Bronchial epithelial cell (primary cell): ENCODE measurements around the gene IPO4. TPM values are rescaled to one million over a fixed set of nuclear protein-coding genes. Genes with fewer than 3 reads are reported as not detected.

Source experiments
- DNase-seq: peaks from one replicate; pipeline ENCODE4 v3.0.0-alpha.2; 2010; ENCODE audit warnings: low read depth
- FAIRE-seq: peaks from 2 replicates; lab custom pipeline; 2011; peaks lifted over from hg19 to GRCh38; lab: Jason Lieb, UNC
- H3K27me3 ChIP-seq: 2 replicates; pipeline ENCODE4 v1.5.1; 2011; ENCODE audit warnings: low read length; ENCODE audit not compliant: control insufficient read depth, insufficient read depth
- H3K36me3 ChIP-seq: 2 replicates; pipeline ENCODE4 v1.5.1; 2011; ENCODE audit warnings: low read length; ENCODE audit not compliant: control insufficient read depth, insufficient read depth
- H3K4me3 ChIP-seq: 2 replicates; pipeline ENCODE4 v1.5.1; 2011; ENCODE audit warnings: mild to moderate bottlenecking, low read depth, low read length, control low read depth
- CTCF ChIP-seq: IDR thresholded peaks from 2 replicates; pipeline ENCODE4 v1.5.1; 2011; ENCODE audit warnings: mild to moderate bottlenecking, moderate library complexity, low read length, control low read depth, inconsistent platforms; ENCODE audit not compliant: insufficient read depth, severe bottlenecking
- total RNA-seq: library from RNA; depleted of rRNA; stranded (reverse); fragments of >200 nt; gene quantifications from 2 replicates; pipeline ENCODE4 v1.2.1, GENCODE V29; 2014

IPO4 gene
- total RNA-seq, 1 donor from 2014 or later = 41.9 TPM

- no peak for TF ChIP-seq CTCF
- no peak for DNase-seq
- Histone ChIP-seq H3K36me3 (peaks cover 2% of the 10 kb centered on the region), H3K4me3 (no peak overlapping the region), H3K27me3 (no peaks in the 10 kb centered on the region)
- no peak for FAIRE-seq
These were observed 10.4 kb upstream of the IPO4 start for GRCh38 chr14:24198814-24199524.

- TF ChIP-seq CTCF = no peak
- FAIRE-seq (no peak), DNase-seq (no peak)
- Histone ChIP-seq H3K36me3 (peaks cover 8% of the 10 kb centered on the region), H3K4me3 (no peak overlapping the region), H3K27me3 (no peaks in the 10 kb centered on the region)
These were observed 8.4 kb upstream of the IPO4 start for GRCh38 chr14:24197056-24197450.

GRCh38 chr14:24196071-24197055 lies 7.7 kb upstream of the IPO4 start:
- Histone ChIP-seq H3K27me3 (no peaks in the 10 kb centered on the region), H3K4me3 (peak overlapping the region; percentile 75), H3K36me3 (peaks cover 6% of the 10 kb centered on the region)
- TF ChIP-seq CTCF = no peak
- FAIRE-seq = no peak
- DNase-seq = peak; percentile 19

GRCh38 chr14:24195186-24196070 lies 6.8 kb upstream of the IPO4 start, which contains the start of gene TM9SF1:
TM9SF1 (minus strand) TSS chr14:24195441; CDS start chr14:24195019, 422 bp downstream.
- H3K4me3 ChIP-seq = peak within 1 kb of the TSS; percentile 75
- no peak for FAIRE-seq
- peak; percentile 69 for DNase-seq
- peaks cover 6% of the 10 kb centered on the region for H3K36me3 ChIP-seq
- H3K27me3 ChIP-seq = no peaks in the 10 kb centered on the region
- TF ChIP-seq CTCF = no peak

- no peak for TF ChIP-seq CTCF
- H3K36me3 ChIP-seq = peaks cover 6% of the 10 kb centered on the region
- no peak for DNase-seq
- no peaks in the 10 kb centered on the region for H3K27me3 ChIP-seq
- H3K4me3 ChIP-seq = peak overlapping the region; percentile 75
- FAIRE-seq = no peak
These were observed 6.2 kb upstream of the IPO4 start for GRCh38 chr14:24194873-24195185.
